MM.1S (cell line): ENCODE results near the gene FOXP4.

Source experiments
- DNase-seq: peaks from one replicate; pipeline ENCODE4 v3.0.0-alpha.2; 2015
- H2AFZ ChIP-seq: fragments of 300-600 bp; sonication (generic); 2 replicates; pipeline ENCODE4 v1.6.0; 2016; ENCODE audit warnings: antibody characterized with exemption, low read length
- H3F3A ChIP-seq: fragments of 300-600 bp; sonication (generic); 2 replicates; pipeline ENCODE4 v1.6.1; 2016; ENCODE audit warnings: mild to moderate bottlenecking, antibody characterized with exemption, low read length, moderate library complexity, mixed read lengths; ENCODE audit not compliant: insufficient read depth
- H3K27ac ChIP-seq: fragments of 300-600 bp; sonication (generic); 2 replicates; pipeline ENCODE4 v1.5.1; 2016; ENCODE audit warnings: mild to moderate bottlenecking, low read length
- H3K27me3 ChIP-seq: fragments of 300-600 bp; sonication (generic); replicated peaks from 2 replicates; pipeline ENCODE4 v1.6.0; 2016; ENCODE audit warnings: low read length; ENCODE audit not compliant: insufficient read depth
- H3K36me3 ChIP-seq: fragments of 300-600 bp; sonication (generic); replicated peaks from 2 replicates; pipeline ENCODE4 v1.6.1; 2016; ENCODE audit warnings: mild to moderate bottlenecking, low read length, mixed read lengths; ENCODE audit not compliant: insufficient read depth
- H3K4me1 ChIP-seq: fragments of 300-600 bp; sonication (generic); 2 replicates; pipeline ENCODE4 v1.6.1; 2016; ENCODE audit warnings: low read length, mixed read lengths
- H3K4me2 ChIP-seq: fragments of 300-600 bp; sonication (generic); 2 replicates; pipeline ENCODE4 v1.6.0; 2016; ENCODE audit warnings: low read depth, low read length
- H3K4me3 ChIP-seq: fragments of 300-600 bp; sonication (generic); 2 replicates; pipeline ENCODE4 v1.5.1; 2016; ENCODE audit warnings: low read length, mixed read lengths
- H3K79me2 ChIP-seq: fragments of 300-600 bp; sonication (generic); 2 replicates; pipeline ENCODE4 v1.6.1; 2016; ENCODE audit warnings: mixed run types, low read length, mixed read lengths
- H3K9ac ChIP-seq: fragments of 300-600 bp; sonication (generic); 2 replicates; pipeline ENCODE4 v1.6.1; 2016; ENCODE audit warnings: low read length, mixed read lengths
- H3K9me2 ChIP-seq: fragments of 300-600 bp; sonication (generic); replicated peaks from 2 replicates; pipeline ENCODE4 v1.6.1; 2016; ENCODE audit warnings: mild to moderate bottlenecking, low read length, mixed read lengths; ENCODE audit not compliant: insufficient read depth
- H3K9me3 ChIP-seq: fragments of 300-600 bp; sonication (generic); replicated peaks from 2 replicates; pipeline ENCODE4 v1.6.1; 2016; ENCODE audit warnings: mild to moderate bottlenecking, low read length, mixed read lengths; ENCODE audit not compliant: insufficient read depth
- H4K20me1 ChIP-seq: fragments of 300-600 bp; sonication (generic); 2 replicates; pipeline ENCODE4 v1.6.1; 2016; ENCODE audit warnings: mild to moderate bottlenecking, low read length, moderate library complexity, mixed read lengths; ENCODE audit not compliant: insufficient read depth
- EZH2 ChIP-seq: fragments of 300-600 bp; sonication (generic); optimal IDR thresholded peaks from 2 replicates; pipeline ENCODE3; 2017; ENCODE audit warnings: low read depth, mild to moderate bottlenecking, antibody characterized with exemption, low read length, mixed read lengths
- EZH2phosphoT487 ChIP-seq: fragments of 300-600 bp; sonication (generic); IDR thresholded peaks from 2 replicates; pipeline ENCODE4 v1.6.1; 2018; ENCODE audit warnings: antibody characterized with exemption, low read length
- TF ChIP-seq, protein P1 (sequence below): fragments of 300-600 bp; sonication (generic); IDR thresholded peaks from 2 replicates; pipeline ENCODE4 v1.5.1; 2016; ENCODE audit warnings: antibody characterized with exemption, low read length, mixed read lengths

FOXP4 gene

DNA sequence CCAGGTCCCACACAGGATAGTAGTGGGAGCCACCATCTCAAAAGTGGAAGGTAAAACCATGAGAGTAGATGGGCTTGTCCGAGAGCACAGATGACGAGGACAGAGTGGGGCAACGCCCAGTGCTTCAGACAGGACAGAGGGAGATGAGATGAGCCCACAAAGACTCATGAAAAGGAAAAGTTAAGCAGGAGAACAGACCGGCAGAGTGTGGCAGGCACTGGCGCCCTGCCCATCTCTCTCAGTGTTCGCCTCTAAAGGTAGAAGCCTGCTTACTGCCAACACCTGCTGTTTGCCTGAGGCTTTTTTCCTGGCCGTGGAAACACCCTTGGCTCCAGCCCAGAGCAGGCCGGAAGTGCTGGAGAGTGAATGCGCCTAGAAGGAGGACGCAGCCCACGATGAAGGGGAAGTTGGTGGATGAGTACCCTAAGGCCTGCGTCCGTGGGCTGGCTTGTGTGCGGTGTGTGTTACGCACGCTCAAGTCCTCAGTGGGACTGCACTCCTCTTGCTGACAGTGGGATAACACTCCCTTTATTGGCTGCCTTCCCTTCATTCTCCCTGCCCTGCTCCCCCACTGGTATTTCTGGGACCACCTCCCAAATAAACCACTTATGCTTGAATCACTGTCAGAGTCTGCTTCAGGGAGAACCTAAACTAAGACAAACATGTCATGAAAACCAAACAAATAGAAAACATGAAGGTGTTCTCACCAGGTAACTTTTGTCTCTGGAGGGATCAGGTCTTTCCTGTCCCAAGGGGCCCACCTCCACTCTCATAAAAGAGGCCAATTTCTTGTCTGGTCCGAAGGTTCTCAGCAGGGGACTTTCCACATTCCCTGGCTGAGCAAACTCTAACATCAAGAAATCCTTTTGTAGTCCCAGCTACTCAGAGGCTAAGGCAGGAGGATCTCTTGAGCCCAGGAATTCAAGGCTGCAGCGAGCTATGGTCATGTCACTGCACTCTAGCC is 9.1 kb upstream of the FOXP4 start:
- Histone ChIP-seq H3K27ac (no peak overlapping the region), H3K4me3 (no peak overlapping the region), H3K4me2 (no peak overlapping the region), H3K9me2 (no peaks in the 10 kb centered on the region), H2AFZ (no peak overlapping the region), H3K4me1 (peaks cover 5% of the 10 kb centered on the region), H3F3A (peaks cover 2% of the 10 kb centered on the region; the same call in 1 of the 2 replicates), H3K27me3 (peaks cover 96% of the 10 kb centered on the region), H3K9ac (no peak overlapping the region), H4K20me1 (0 out of 2 replicates have a peak, but pooled peaks cover 2% of the 10 kb centered on the region), H3K36me3 (no peaks in the 10 kb centered on the region), H3K79me2 (no peaks in the 10 kb centered on the region), H3K9me3 (no peaks in the 10 kb centered on the region)
- DNase-seq = no peak
- TF ChIP-seq, protein P1, sequence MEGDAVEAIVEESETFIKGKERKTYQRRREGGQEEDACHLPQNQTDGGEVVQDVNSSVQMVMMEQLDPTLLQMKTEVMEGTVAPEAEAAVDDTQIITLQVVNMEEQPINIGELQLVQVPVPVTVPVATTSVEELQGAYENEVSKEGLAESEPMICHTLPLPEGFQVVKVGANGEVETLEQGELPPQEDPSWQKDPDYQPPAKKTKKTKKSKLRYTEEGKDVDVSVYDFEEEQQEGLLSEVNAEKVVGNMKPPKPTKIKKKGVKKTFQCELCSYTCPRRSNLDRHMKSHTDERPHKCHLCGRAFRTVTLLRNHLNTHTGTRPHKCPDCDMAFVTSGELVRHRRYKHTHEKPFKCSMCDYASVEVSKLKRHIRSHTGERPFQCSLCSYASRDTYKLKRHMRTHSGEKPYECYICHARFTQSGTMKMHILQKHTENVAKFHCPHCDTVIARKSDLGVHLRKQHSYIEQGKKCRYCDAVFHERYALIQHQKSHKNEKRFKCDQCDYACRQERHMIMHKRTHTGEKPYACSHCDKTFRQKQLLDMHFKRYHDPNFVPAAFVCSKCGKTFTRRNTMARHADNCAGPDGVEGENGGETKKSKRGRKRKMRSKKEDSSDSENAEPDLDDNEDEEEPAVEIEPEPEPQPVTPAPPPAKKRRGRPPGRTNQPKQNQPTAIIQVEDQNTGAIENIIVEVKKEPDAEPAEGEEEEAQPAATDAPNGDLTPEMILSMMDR = no peak
- TF ChIP-seq EZH2 (no peak), EZH2phosphoT487 (no peak)

DNA sequence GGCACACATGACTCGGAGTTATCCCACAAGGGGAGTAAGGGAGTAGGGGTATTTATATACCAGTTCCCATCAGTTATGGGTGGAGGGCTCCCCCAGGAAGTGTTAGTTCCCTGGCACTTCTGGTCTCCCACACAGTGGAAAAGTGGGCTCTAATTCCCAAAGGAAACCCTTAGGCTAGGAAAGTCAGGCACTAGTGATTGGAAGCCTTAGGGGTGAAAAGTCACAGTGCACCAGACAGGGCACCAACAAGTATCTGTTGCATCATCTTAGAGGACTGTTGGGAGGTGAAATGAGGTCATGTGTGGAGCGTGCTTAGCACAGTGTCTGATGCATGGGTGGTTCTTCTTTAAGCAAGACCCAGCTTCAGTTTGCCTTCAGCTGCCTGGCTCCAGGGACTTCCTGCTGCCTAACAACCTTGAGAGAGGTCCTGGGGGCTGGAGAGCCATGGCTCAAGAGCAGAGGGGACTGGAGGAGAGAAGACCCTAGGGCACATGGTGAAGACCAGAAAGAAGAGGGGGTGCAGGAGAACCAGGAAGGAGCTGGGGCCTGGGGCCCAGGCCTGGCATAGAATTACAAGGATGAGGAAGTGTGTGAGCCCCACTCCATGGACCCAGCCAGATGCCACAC is 7.5 kb upstream of the FOXP4 start:
- peaks cover 86% of the 10 kb centered on the region for H3K27me3 ChIP-seq
- DNase-seq = no peak
- no peaks in the 10 kb centered on the region for H3F3A ChIP-seq
- H3K9me2 ChIP-seq = no peaks in the 10 kb centered on the region
- no peaks in the 10 kb centered on the region for H3K79me2 ChIP-seq
- no peak overlapping the region for H2AFZ ChIP-seq
- no peaks in the 10 kb centered on the region for H3K9me3 ChIP-seq
- H3K36me3 ChIP-seq = no peaks in the 10 kb centered on the region
- H4K20me1 ChIP-seq = no peaks in the 10 kb centered on the region
- no peak overlapping the region for H3K4me2 ChIP-seq
- H3K9ac ChIP-seq = no peak overlapping the region
- no peaks in the 10 kb centered on the region for H3K4me1 ChIP-seq
- no peak overlapping the region for H3K27ac ChIP-seq
- no peak for TF ChIP-seq EZH2
- TF ChIP-seq EZH2phosphoT487 = no peak
- TF ChIP-seq, protein P1 = no peak
- H3K4me3 ChIP-seq = no peak overlapping the region

DNA sequence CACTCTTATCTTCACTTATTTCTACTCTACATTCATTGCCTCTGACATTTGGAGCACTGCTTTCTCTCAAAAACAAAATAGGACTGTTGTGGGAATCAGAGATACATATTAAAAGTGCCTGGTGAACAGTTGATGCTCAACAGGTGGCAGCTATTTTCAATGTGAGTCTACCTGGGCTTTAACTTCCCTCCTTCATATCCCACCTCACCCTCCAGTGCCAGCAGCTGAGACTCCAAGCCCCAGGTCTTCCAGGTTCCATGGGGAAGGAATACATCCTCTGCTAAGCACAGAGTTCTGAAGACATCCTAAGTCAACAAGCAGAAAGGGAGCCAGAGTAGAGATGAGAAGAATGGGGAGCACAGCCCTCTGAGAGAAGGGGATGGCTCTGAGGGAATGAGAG is 7.0 kb upstream of the FOXP4 start:
- H3K27ac ChIP-seq = no peak overlapping the region
- no peak for DNase-seq
- no peak overlapping the region for H3K4me3 ChIP-seq
- H3K9me2 ChIP-seq = no peaks in the 10 kb centered on the region
- H2AFZ ChIP-seq = no peak overlapping the region
- no peak overlapping the region for H3K9ac ChIP-seq
- H4K20me1 ChIP-seq = no peaks in the 10 kb centered on the region
- H3K36me3 ChIP-seq = no peaks in the 10 kb centered on the region
- no peak overlapping the region for H3K4me2 ChIP-seq
- no peaks in the 10 kb centered on the region for H3F3A ChIP-seq
- H3K9me3 ChIP-seq = no peaks in the 10 kb centered on the region
- H3K27me3 ChIP-seq = peaks cover 86% of the 10 kb centered on the region
- no peaks in the 10 kb centered on the region for H3K79me2 ChIP-seq
- TF ChIP-seq EZH2 = no peak
- no peak for TF ChIP-seq EZH2phosphoT487
- TF ChIP-seq, protein P1 = no peak
- H3K4me1 ChIP-seq = no peaks in the 10 kb centered on the region
